Stimulated activated naive B cell treated with anti-CD40 and anti-IgM and Interleukin-4, amounts not matched to agents 10 μg/mL and 1 μg/mL and 100 μg/mL, for 72 hours (primary cell): ENCODE data around the gene TUBGCP6.

ENCODE experiments used
- ATAC-seq, 2 donors: fragments of 150-1000 bp; cut with Tn5 transposase; replicated peaks; 2 replicates each; pipeline ENCODE4 v1.10.0; 2021; ENCODE audit warnings: moderate library complexity in 1 of 2
- DNase-seq: peaks from one replicate; pipeline ENCODE4 v3.0.0; 2021
- H3K27ac Mint-ChIP-seq: one replicate; pipeline ENCODE4 v1.8.0; 2022; ENCODE audit warnings: mild to moderate bottlenecking, mixed read lengths
- H3K27me3 Mint-ChIP-seq, 2 donors: one replicate each; pipeline ENCODE4 v1.8.0; 2022; ENCODE audit warnings: mixed read lengths in 2 of 2
- H3K36me3 Mint-ChIP-seq, 2 donors: one replicate each; pipeline ENCODE4 v1.8.0; 2022; ENCODE audit warnings: mixed read lengths in 2 of 2, mild to moderate bottlenecking in 1 of 2
- H3K4me1 Mint-ChIP-seq, 2 donors: one replicate each; pipeline ENCODE4 v1.8.0; 2022; ENCODE audit warnings: mixed read lengths in 2 of 2, mild to moderate bottlenecking in 1 of 2
- H3K4me3 Mint-ChIP-seq, 2 donors: one replicate each; pipeline ENCODE4 v1.8.0; 2022; ENCODE audit warnings: mild to moderate bottlenecking in 2 of 2, mixed read lengths in 2 of 2, moderate library complexity in 1 of 2
- H3K9me3 Mint-ChIP-seq, 2 donors: one replicate each; pipeline ENCODE4 v1.8.0; 2022; ENCODE audit warnings: mixed read lengths in 2 of 2, mild to moderate bottlenecking in 1 of 2

TUBGCP6 gene

GRCh38 chr22:50243685-50244419 is 971 bp downstream of the TUBGCP6 start:
- peaks cover 19 to 20% of the 10 kb centered on the region in 2 donors for H3K36me3 Mint-ChIP-seq
- no peaks in the 10 kb centered on the region for H3K27me3 Mint-ChIP-seq
- H3K4me1 Mint-ChIP-seq = peaks cover 26 to 56% of the 10 kb centered on the region in 2 donors
- no peak for ATAC-seq
- H3K4me3 Mint-ChIP-seq = peak overlapping the region; percentile 98 to 100
- DNase-seq = no peak
- no peaks in the 10 kb centered on the region for H3K9me3 Mint-ChIP-seq
- H3K27ac Mint-ChIP-seq = peak overlapping the region; percentile 100

DNA sequence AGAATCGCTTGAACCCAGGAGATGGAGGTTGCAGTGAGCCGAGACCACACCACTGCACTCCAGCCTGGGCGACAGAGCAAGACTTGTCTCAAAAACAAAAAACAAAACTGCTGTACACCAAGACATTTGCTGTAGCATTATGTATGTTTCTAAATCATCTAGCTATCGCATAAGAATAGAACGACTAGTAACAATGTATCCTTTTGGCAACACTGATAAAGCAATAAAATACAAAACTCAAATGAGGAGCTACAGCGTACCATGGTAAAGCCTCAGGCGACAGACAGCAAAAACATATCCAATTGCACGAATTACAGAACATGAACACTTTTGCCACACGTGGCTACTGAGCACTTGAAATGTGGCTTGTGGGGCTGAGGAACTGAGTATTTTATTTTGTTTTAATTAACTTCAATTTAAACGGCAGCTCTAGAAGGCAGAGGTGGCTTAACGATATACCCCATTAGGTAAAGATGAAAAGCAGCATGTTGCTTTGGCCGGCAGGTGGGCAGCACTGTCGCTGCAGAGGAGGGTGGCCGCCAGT is 2.3 kb downstream of the TUBGCP6 start:
- no peak for ATAC-seq
- H3K9me3 Mint-ChIP-seq = no peaks in the 10 kb centered on the region
- H3K4me1 Mint-ChIP-seq = peaks cover 25 to 58% of the 10 kb centered on the region in 2 donors

GRCh38 chr22:50238755-50239154 is 6.1 kb downstream of the TUBGCP6 start:
- ATAC-seq = no peak
- H3K4me3 Mint-ChIP-seq = no peak overlapping the region
- DNase-seq = no peak
- H3K4me1 Mint-ChIP-seq = peaks cover 32 to 59% of the 10 kb centered on the region in 2 donors
- H3K9me3 Mint-ChIP-seq = peaks cover 7 to 8% of the 10 kb centered on the region in 2 donors
- no peaks in the 10 kb centered on the region for H3K27me3 Mint-ChIP-seq
- H3K36me3 Mint-ChIP-seq = peaks cover 33 to 36% of the 10 kb centered on the region in 2 donors
- H3K27ac Mint-ChIP-seq = no peak overlapping the region

More for the DNA sequence above, 2.3 kb downstream of the TUBGCP6 start:
- Mint-ChIP-seq H3K4me3 (peak overlapping the region; percentile 98 to 100), H3K27me3 (no peaks in the 10 kb centered on the region), H3K36me3 (peaks cover 20 to 21% of the 10 kb centered on the region in 2 donors), H3K27ac (no peak overlapping the region)
- no peak for DNase-seq

DNA sequence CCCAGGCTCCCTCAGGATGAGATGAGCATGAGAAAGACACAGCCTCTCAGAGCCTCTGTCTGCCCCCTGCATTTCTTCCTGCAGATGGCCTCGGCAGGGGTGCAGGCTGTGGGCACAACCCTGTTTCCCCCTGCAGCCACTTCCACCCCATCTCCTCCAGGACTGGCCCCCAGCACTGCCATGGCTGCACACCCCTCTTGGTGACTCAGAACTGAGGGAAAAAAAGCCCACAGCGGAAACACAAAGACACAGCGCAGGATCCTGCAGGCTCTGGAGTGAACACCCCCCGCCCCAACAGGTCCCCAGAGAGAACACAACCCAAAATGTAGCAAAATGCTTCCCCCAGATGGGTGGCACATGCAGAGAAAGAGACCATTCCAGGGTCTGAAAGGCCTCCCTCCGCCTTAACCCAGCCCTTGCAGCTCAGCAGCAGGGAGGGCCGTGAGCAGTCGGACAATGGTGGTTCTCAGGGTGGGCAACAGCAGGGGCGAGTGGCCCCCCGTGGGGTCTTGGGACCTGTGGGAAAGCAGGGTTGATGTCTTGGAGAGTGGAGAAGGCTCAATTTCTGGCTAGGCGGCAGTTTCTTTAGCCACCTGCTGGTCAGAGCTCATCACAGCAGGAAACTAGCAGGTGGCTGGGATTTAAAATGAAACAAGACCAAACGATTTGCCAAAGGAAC is 8.0 kb downstream of the TUBGCP6 start:
- no peak for DNase-seq
- Mint-ChIP-seq H3K36me3 (peaks cover 46 to 51% of the 10 kb centered on the region in 2 donors), H3K4me1 (peaks cover 31 to 45% of the 10 kb centered on the region in 2 donors), H3K27me3 (no peaks in the 10 kb centered on the region), H3K4me3 (no peak overlapping the region), H3K9me3 (peaks cover 7 to 8% of the 10 kb centered on the region in 2 donors), H3K27ac (no peak overlapping the region)
- no peak for ATAC-seq

- peaks cover 7 to 8% of the 10 kb centered on the region in 2 donors for H3K9me3 Mint-ChIP-seq
- peaks cover 25 to 37% of the 10 kb centered on the region in 2 donors for H3K4me1 Mint-ChIP-seq
- peaks cover 56 to 63% of the 10 kb centered on the region in 2 donors for H3K36me3 Mint-ChIP-seq
Observed at GRCh38 chr22:50233223-50233622, 11.6 kb downstream of the TUBGCP6 start.

DNA sequence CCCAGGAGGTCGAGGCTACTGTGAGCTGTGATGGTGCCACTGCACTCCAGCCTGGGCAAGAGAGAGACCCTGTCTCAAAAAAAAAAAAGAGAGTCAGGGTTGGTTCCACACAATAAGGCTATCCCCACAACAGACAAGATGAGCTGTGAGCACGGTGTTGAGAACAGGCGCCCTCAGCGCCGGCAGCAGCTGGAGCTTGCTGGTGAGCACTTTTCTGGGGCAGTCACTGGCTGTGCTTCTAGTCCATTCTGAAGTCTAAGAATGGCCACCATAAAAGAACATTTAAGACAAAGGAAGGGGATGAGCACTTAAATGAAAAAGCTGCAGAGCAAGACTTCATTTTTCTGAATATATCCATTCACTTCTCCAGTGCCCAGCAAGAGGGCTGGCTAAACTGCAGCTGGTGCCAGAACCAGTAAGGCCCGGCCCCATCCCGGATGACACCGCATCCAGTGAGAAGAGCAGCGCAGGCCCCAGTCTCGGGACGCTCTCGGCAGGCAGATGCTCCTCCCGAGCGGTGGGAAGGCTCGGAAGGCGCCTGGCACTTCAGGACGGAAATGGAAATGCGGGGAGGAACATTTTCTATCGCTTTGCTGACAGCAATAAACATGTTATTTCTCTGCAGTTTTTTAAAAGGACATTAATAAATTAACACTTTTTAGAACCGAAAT is 12.2 kb downstream of the TUBGCP6 start:
- Mint-ChIP-seq H3K36me3 (peaks cover 52 to 58% of the 10 kb centered on the region in 2 donors), H3K9me3 (peaks cover 7 to 8% of the 10 kb centered on the region in 2 donors), H3K27ac (no peak overlapping the region), H3K27me3 (no peaks in the 10 kb centered on the region), H3K4me3 (no peak overlapping the region), H3K4me1 (peaks cover 22 to 31% of the 10 kb centered on the region in 2 donors)
- ATAC-seq (no peak), DNase-seq (no peak)

More at GRCh38 chr22:50233223-50233622, 11.6 kb downstream of the TUBGCP6 start:
- H3K27me3 Mint-ChIP-seq = no peaks in the 10 kb centered on the region
- H3K4me3 Mint-ChIP-seq = no peak overlapping the region
- ATAC-seq (no peak), DNase-seq (no peak)
- H3K27ac Mint-ChIP-seq = no peak overlapping the region

DNA sequence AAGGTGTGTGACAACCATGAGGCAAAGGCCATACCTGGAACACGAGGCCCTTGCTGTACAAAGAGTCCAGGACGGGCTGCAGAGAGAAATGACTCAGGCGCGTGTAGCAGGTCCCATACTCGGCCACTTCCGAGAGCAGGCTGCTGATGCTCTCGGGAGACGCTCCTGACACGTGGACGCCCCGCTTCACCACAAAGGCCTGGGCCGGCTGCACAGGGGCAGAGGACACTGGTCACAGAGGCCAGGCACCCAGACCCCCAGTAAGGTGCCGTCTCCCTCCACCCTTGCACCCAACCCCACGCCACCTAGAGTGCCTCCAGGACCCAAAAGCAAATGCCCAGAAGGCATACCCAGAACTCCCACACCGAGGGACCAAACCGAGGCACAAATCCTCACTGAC is 15.5 kb downstream of the TUBGCP6 start:
- no peak for DNase-seq
- H3K36me3 Mint-ChIP-seq = peaks cover 46 to 53% of the 10 kb centered on the region in 2 donors
- H3K4me1 Mint-ChIP-seq = peaks cover 12% of the 10 kb centered on the region in 2 donors
- H3K9me3 Mint-ChIP-seq = peaks cover under 1 to 1% of the 10 kb centered on the region in 2 donors
- ATAC-seq = no peak
- H3K4me3 Mint-ChIP-seq = no peak overlapping the region
- no peaks in the 10 kb centered on the region for H3K27me3 Mint-ChIP-seq
- H3K27ac Mint-ChIP-seq = no peak overlapping the region

- ATAC-seq = no peak
- peaks cover 43 to 52% of the 10 kb centered on the region in 2 donors for H3K36me3 Mint-ChIP-seq
- H3K4me3 Mint-ChIP-seq = no peak overlapping the region
- no peaks in the 10 kb centered on the region for H3K27me3 Mint-ChIP-seq
- H3K9me3 Mint-ChIP-seq = no peaks in the 10 kb centered on the region
- H3K4me1 Mint-ChIP-seq = peaks cover 4 to 6% of the 10 kb centered on the region in 2 donors
- no peak overlapping the region for H3K27ac Mint-ChIP-seq
- no peak for DNase-seq
Observed at GRCh38 chr22:50228366-50228765, 16.5 kb downstream of the TUBGCP6 start.

- no peak for DNase-seq
- peaks cover 4 to 6% of the 10 kb centered on the region in 2 donors for H3K4me1 Mint-ChIP-seq
- H3K36me3 Mint-ChIP-seq = peaks cover 42 to 54% of the 10 kb centered on the region in 2 donors
- H3K27me3 Mint-ChIP-seq = no peaks in the 10 kb centered on the region
- ATAC-seq = no peak
- H3K9me3 Mint-ChIP-seq = no peaks in the 10 kb centered on the region
- H3K4me3 Mint-ChIP-seq = no peak overlapping the region
- no peak overlapping the region for H3K27ac Mint-ChIP-seq
Observed at GRCh38 chr22:50227579-50228215, 17.1 kb downstream of the TUBGCP6 start.

DNA sequence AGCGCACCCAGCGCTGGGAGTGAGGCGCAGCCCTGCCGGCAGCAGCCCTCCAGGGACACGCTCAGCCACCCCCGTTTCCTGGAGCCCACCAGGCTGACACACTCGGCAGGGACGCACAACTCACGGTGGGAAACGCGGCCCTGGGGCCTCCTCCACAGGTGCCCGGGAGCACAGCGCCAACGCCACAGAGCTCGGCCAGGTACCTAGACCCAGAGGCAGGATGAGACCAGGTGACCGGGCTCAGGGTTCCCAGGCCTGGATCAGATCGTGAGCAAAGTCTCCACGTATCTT is 18.0 kb downstream of the TUBGCP6 start:
- H3K36me3 Mint-ChIP-seq = peaks cover 41 to 53% of the 10 kb centered on the region in 2 donors
- DNase-seq (no peak), ATAC-seq (no peak)
- H3K4me3 Mint-ChIP-seq = no peak overlapping the region
- H3K27ac Mint-ChIP-seq = no peak overlapping the region
- no peaks in the 10 kb centered on the region for H3K9me3 Mint-ChIP-seq
- H3K27me3 Mint-ChIP-seq = no peaks in the 10 kb centered on the region
- peaks cover 4 to 6% of the 10 kb centered on the region in 2 donors for H3K4me1 Mint-ChIP-seq

DNA sequence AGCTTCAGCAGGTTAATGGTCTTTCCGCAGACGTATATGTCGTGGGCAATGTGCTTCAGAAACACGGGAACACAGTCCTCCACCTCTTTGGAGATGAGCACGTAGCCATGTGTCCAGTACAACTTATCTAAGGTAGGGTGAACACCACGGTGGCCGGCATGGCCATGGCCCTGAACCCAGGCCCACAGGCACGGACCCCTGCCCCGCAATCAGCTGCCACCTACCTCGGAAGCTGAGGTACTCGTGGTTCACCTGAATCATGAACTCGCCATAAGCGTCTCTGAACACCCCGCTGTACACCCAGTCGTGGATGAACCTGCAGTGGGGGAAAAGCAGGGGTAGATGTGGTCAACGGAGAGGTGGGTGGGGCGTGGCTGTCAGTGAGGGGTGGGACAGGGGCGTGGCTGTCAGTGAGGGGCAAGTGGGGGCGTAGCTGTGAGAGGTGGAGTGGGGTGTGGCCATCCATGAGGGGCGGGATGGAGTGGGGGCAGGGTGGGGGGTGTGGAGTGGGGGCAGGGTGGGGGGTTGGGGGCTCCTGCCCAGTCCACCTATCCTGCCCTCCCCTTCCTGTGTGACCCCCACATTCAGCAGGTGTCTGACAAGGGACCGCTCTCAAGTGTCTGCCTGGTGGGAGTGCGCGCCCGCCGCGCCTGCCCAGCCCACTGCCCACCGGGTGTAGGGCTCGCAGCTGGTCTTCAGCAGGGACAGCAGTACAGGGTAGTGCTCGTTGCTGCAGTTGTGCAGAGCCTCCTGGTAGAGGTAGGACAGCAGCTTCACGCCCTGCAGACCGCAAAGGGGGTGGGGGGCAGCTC is 18.6 kb downstream of the TUBGCP6 start:
- DNase-seq = no peak
- H3K36me3 Mint-ChIP-seq = peaks cover 42 to 54% of the 10 kb centered on the region in 2 donors

GRCh38 chr22:50225200-50225969 is 19.4 kb downstream of the TUBGCP6 start:
- Mint-ChIP-seq H3K27me3 (no peaks in the 10 kb centered on the region), H3K27ac (no peak overlapping the region), H3K4me3 (no peak overlapping the region), H3K36me3 (peaks cover 46 to 60% of the 10 kb centered on the region in 2 donors), H3K4me1 (peaks cover 4 to 6% of the 10 kb centered on the region in 2 donors), H3K9me3 (no peaks in the 10 kb centered on the region)
- no peak for ATAC-seq
- no peak for DNase-seq

More for the DNA sequence above, 18.6 kb downstream of the TUBGCP6 start:
- Mint-ChIP-seq H3K4me3 (no peak overlapping the region), H3K27me3 (no peaks in the 10 kb centered on the region), H3K4me1 (peaks cover 4 to 6% of the 10 kb centered on the region in 2 donors), H3K27ac (no peak overlapping the region), H3K9me3 (no peaks in the 10 kb centered on the region)
- ATAC-seq = no peak

GRCh38 chr22:50224071-50224470 is 20.8 kb downstream of the TUBGCP6 start:
- DNase-seq (no peak), ATAC-seq (no peak)
- Mint-ChIP-seq H3K9me3 (no peaks in the 10 kb centered on the region), H3K4me1 (peaks cover 8 to 11% of the 10 kb centered on the region in 2 donors), H3K27ac (no peak overlapping the region), H3K4me3 (no peak overlapping the region), H3K27me3 (no peaks in the 10 kb centered on the region), H3K36me3 (peaks cover 48 to 63% of the 10 kb centered on the region in 2 donors)
